ENCODE data around the gene OSCAR. TPM values are rescaled to one million over a fixed set of nuclear protein-coding genes. Genes with fewer than 3 reads are reported as not detected.

The OSCAR gene
- not detected in 2 replicates for total RNA-seq (2014; rRNA removed; shearing (Covaris generic))

GRCh38 chr19:54100561-54100960 is at the start of gene OSCAR:
TSS of gene OSCAR (minus strand) at chr19:54100803. CDS start at chr19:54100792, 11 bp downstream.
- Histone ChIP-seq H3K4me3 (no peak within 1 kb of the TSS), H3K27ac (no peak within 1 kb of the TSS), H3K9me3 (replicated peaks) (no peaks in the 10 kb centered on the region), H3K27me3 (replicated peaks) (no peaks in the 10 kb centered on the region), H3K4me1 (replicated peaks) (no peaks in the 10 kb centered on the region), H3K36me3 (peaks cover 3% of the 10 kb centered on the region; the same call in 1 of the 2 replicates)
- DNase-seq (ENCODE audit: low read depth in 1 of 2, low spot score in 2 of 2), result no peak

GRCh38 chr19:54149021-54149812 is 48.6 kb upstream of the OSCAR start:
- H3K4me1 ChIP-seq (replicated peaks), result no peaks in the 10 kb centered on the region
- H3K9me3 ChIP-seq (replicated peaks), result no peaks in the 10 kb centered on the region
- H3K4me3 ChIP-seq, result no peak overlapping the region
- DNase-seq (ENCODE audit: low read depth in 1 of 2, low spot score in 2 of 2), result no peak
- H3K27me3 ChIP-seq (replicated peaks), result no peaks in the 10 kb centered on the region
- H3K36me3 ChIP-seq, result peaks cover 98% of the 10 kb centered on the region
- no peak overlapping the region for H3K27ac ChIP-seq

GRCh38 chr19:54148158-54148557 is 47.6 kb upstream of the OSCAR start:
- H3K36me3 ChIP-seq, result peaks cover 98% of the 10 kb centered on the region
- no peak overlapping the region for H3K27ac ChIP-seq
- no peak overlapping the region for H3K4me3 ChIP-seq
- no peak for DNase-seq (ENCODE audit: low read depth in 1 of 2, low spot score in 2 of 2)
- no peaks in the 10 kb centered on the region for H3K9me3 ChIP-seq (replicated peaks)
- H3K27me3 ChIP-seq (replicated peaks), result no peaks in the 10 kb centered on the region
- no peaks in the 10 kb centered on the region for H3K4me1 ChIP-seq (replicated peaks)

- DNase-seq (ENCODE audit: low read depth in 1 of 2, low spot score in 2 of 2), result no peak
- Histone ChIP-seq H3K27ac (no peak overlapping the region), H3K4me1 (replicated peaks) (no peaks in the 10 kb centered on the region), H3K9me3 (replicated peaks) (no peaks in the 10 kb centered on the region), H3K27me3 (replicated peaks) (no peaks in the 10 kb centered on the region), H3K36me3 (peaks cover 98% of the 10 kb centered on the region), H3K4me3 (no peak overlapping the region)
Measured at GRCh38 chr19:54147676-54148075, 47.1 kb upstream of the OSCAR start.

GRCh38 chr19:54145541-54146158 is 45.0 kb upstream of the OSCAR start:
- no peak overlapping the region for H3K27ac ChIP-seq
- DNase-seq (ENCODE audit: low read depth in 1 of 2, low spot score in 2 of 2), result no peak
- peaks cover 98% of the 10 kb centered on the region for H3K36me3 ChIP-seq
- no peaks in the 10 kb centered on the region for H3K9me3 ChIP-seq (replicated peaks)
- no peaks in the 10 kb centered on the region for H3K4me1 ChIP-seq (replicated peaks)
- H3K4me3 ChIP-seq, result no peak overlapping the region
- no peaks in the 10 kb centered on the region for H3K27me3 ChIP-seq (replicated peaks)

GRCh38 chr19:54142166-54142780 is 41.7 kb upstream of the OSCAR start:
- H3K27me3 ChIP-seq (replicated peaks), result no peaks in the 10 kb centered on the region
- H3K36me3 ChIP-seq, result peaks cover 94% of the 10 kb centered on the region
- no peak for DNase-seq (ENCODE audit: low read depth in 1 of 2, low spot score in 2 of 2)
- H3K4me1 ChIP-seq (replicated peaks), result peaks cover 8% of the 10 kb centered on the region
- no peaks in the 10 kb centered on the region for H3K9me3 ChIP-seq (replicated peaks)
- no peak overlapping the region for H3K4me3 ChIP-seq
- H3K27ac ChIP-seq, result no peak overlapping the region

- Histone ChIP-seq H3K4me1 (replicated peaks) (peaks cover 9% of the 10 kb centered on the region), H3K4me3 (no peak overlapping the region), H3K27ac (no peak overlapping the region), H3K27me3 (replicated peaks) (no peaks in the 10 kb centered on the region), H3K9me3 (replicated peaks) (no peaks in the 10 kb centered on the region), H3K36me3 (peaks cover 85% of the 10 kb centered on the region)
- no peak for DNase-seq (ENCODE audit: low read depth in 1 of 2, low spot score in 2 of 2)
Measured at GRCh38 chr19:54141356-54141755, 40.8 kb upstream of the OSCAR start.

- peak overlapping the region; percentile 80 for H3K4me3 ChIP-seq
- no peaks in the 10 kb centered on the region for H3K27me3 ChIP-seq (replicated peaks)
- no peak for DNase-seq (ENCODE audit: low read depth in 1 of 2, low spot score in 2 of 2)
- peaks cover 18% of the 10 kb centered on the region for H3K4me1 ChIP-seq (replicated peaks)
- no peak overlapping the region for H3K27ac ChIP-seq
- no peaks in the 10 kb centered on the region for H3K9me3 ChIP-seq (replicated peaks)
- H3K36me3 ChIP-seq, result peaks cover 58% of the 10 kb centered on the region
Measured at GRCh38 chr19:54138489-54139256, 38.1 kb upstream of the OSCAR start.

- DNase-seq (ENCODE audit: low read depth in 1 of 2, low spot score in 2 of 2), result no peak
Measured at GRCh38 chr19:54137699-54138488, 37.3 kb upstream of the OSCAR start, which contains the start of gene CNOT3. TSS of gene CNOT3 (plus strand) at chr19:54137762. CDS start at chr19:54142979, 5,217 bp downstream.

GRCh38 chr19:54136864-54137698 is 36.5 kb upstream of the OSCAR start:
- Histone ChIP-seq H3K27me3 (replicated peaks) (no peaks in the 10 kb centered on the region), H3K4me1 (replicated peaks) (peaks cover 18% of the 10 kb centered on the region), H3K4me3 (peak overlapping the region; percentile 80), H3K9me3 (replicated peaks) (no peaks in the 10 kb centered on the region), H3K27ac (peak overlapping the region; percentile 92), H3K36me3 (peaks cover 43% of the 10 kb centered on the region)
- peak; percentile 100 for DNase-seq (ENCODE audit: low read depth in 1 of 2, low spot score in 2 of 2)

More at GRCh38 chr19:54137699-54138488, 37.3 kb upstream of the OSCAR start, which contains the start of gene CNOT3:
- peak within 1 kb of the TSS; percentile 92 for H3K27ac ChIP-seq
- H3K36me3 ChIP-seq, result peaks cover 51% of the 10 kb centered on the region
- no peaks in the 10 kb centered on the region for H3K9me3 ChIP-seq (replicated peaks)
- H3K27me3 ChIP-seq (replicated peaks), result no peaks in the 10 kb centered on the region
- peak within 1 kb of the TSS; percentile 80 for H3K4me3 ChIP-seq
- H3K4me1 ChIP-seq (replicated peaks), result peaks cover 18% of the 10 kb centered on the region

- no peaks in the 10 kb centered on the region for H3K9me3 ChIP-seq (replicated peaks)
- H3K27me3 ChIP-seq (replicated peaks), result no peaks in the 10 kb centered on the region
- H3K36me3 ChIP-seq, result peaks cover 43% of the 10 kb centered on the region
- peak overlapping the region; percentile 37 for H3K4me3 ChIP-seq
- H3K27ac ChIP-seq, result no peak overlapping the region
- H3K4me1 ChIP-seq (replicated peaks), result peaks cover 18% of the 10 kb centered on the region
- peak in 1 of 2 experiments; percentile 35 for DNase-seq (ENCODE audit: low read depth in 1 of 2, low spot score in 2 of 2)
Measured at GRCh38 chr19:54136086-54136863, 35.7 kb upstream of the OSCAR start.
